K562 (cell line): ENCODE data around the gene PHF1. TPM values are rescaled to one million over a fixed set of nuclear protein-coding genes. Genes with fewer than 3 reads are reported as not detected.

ENCODE experiments used
- MAFF ChIP-seq: IDR thresholded peaks from 2 replicates; pipeline ENCODE4 v1.6.1; 2012; ENCODE audit warnings: low read length, improper control_type of control experiment
- NFXL1 ChIP-seq: fragments of 450-650 bp; formaldehyde crosslinking; IDR thresholded peaks from 2 replicates; pipeline ENCODE4 v1.4.0; 2021; ENCODE audit warnings: mild to moderate bottlenecking
- PHTF2 ChIP-seq: fragments of 250-450 bp; sonication (Bioruptor Pico); IDR thresholded peaks from 2 replicates; pipeline ENCODE4 v1.5.0; 2021; ENCODE audit warnings: mild to moderate bottlenecking
- RBBP5 ChIP-seq: fragments of 200-600 bp; sonication (generic); IDR thresholded peaks from 2 replicates; pipeline ENCODE4 v1.6.1; 2012; ENCODE audit warnings: borderline replicate concordance, mild to moderate bottlenecking, low read length, control low read depth, inconsistent platforms; ENCODE audit not compliant: insufficient read depth, poor library complexity, severe bottlenecking
- SPI1 ChIP-seq: IDR thresholded peaks from 2 replicates; pipeline ENCODE4 v1.6.1; 2011; ENCODE audit warnings: low read depth, low read length, control low read depth, borderline replicate concordance
- ZNF24 ChIP-seq: fragments of 450-650 bp; IDR thresholded peaks from 2 replicates; pipeline ENCODE4 v1.6.1; 2016
- polyA plus RNA-seq, 8 experiments: library from polyadenylated mRNA; depleted of rRNA in 4 of 8; stranded (reverse) in 5 of 8; unstranded in 3 of 8; fragments of >200 nt; fragmentation: Nextera tagmentation in 2 of 8; fragmentation: Illumina TruSeq in 1 of 8; extraction: Ambion mirVana in 2 of 8; extraction: Trizol in 1 of 8; gene quantifications; 2 replicates each; pipeline versions ENCODE4 v1.2.1 to v1.2.3, GENCODE V29; 2011 to 2014; ENCODE audit warnings: inconsistent platforms in 1 of 8, missing spikeins in 1 of 8
- total RNA-seq, 7 experiments: library from RNA; depleted of rRNA in 6 of 7; stranded (reverse); fragments of >200 nt in 6 of 7; fragmentation: Illumina TruSeq in 2 of 7; extraction: Trizol in 2 of 7; gene quantifications; 2 replicates each; pipeline versions ENCODE4 v1.2.1 to v1.2.3, GENCODE V29; 2011 to 2021; ENCODE audit warnings: low replicate concordance in 1 of 7
- TF ChIP-seq, protein P1 (sequence below), 2 experiments: fragments of 200-800 bp in 1 of 2; sonication (Bioruptor generic) in 1 of 2; sonication (generic) in 1 of 2; formaldehyde crosslinking in 1 of 2; IDR thresholded peaks in 1 of 2; conservative IDR thresholded peaks in 1 of 2; 2 replicates each; pipeline versions ENCODE4 v1.5.0 to v1.6.1; 2016 to 2020; ENCODE audit warnings: missing compliant biosample characterization in 1 of 2, missing genetic modification characterization in 1 of 2, missing genetic modification reagents in 1 of 2
- TF ChIP-seq, protein P2 (sequence below): fragments of 150-350 bp; IDR thresholded peaks from 2 replicates; pipeline ENCODE4 v1.6.1; 2014; ENCODE audit warnings: low read depth, mild to moderate bottlenecking, low read length, borderline replicate concordance
- TF ChIP-seq, protein P3 (sequence below), 2 experiments: fragments of 450-650 bp in 1 of 2; sonication (generic) in 1 of 2; formaldehyde crosslinking in 1 of 2; IDR thresholded peaks; 2 replicates each; pipeline versions ENCODE4 v1.7.1 to v1.9.0; 2016 to 2022; ENCODE audit warnings: inconsistent platforms in 1 of 2, mild to moderate bottlenecking in 1 of 2, missing genetic modification reagents in 1 of 2
- TF ChIP-seq, protein P4 (sequence below): fragments of 250-450 bp; sonication (Bioruptor Pico); IDR thresholded peaks from 2 replicates; pipeline ENCODE4 v1.5.0; 2021

The PHF1 gene
- total and polyA plus RNA-seq, 9 of the 15 experiments (the other 6 are each of a cell fraction or from before 2014, with no cell fraction given): 3.7 to 64.2 (median 33.7) TPM

- TF ChIP-seq, protein P1, sequence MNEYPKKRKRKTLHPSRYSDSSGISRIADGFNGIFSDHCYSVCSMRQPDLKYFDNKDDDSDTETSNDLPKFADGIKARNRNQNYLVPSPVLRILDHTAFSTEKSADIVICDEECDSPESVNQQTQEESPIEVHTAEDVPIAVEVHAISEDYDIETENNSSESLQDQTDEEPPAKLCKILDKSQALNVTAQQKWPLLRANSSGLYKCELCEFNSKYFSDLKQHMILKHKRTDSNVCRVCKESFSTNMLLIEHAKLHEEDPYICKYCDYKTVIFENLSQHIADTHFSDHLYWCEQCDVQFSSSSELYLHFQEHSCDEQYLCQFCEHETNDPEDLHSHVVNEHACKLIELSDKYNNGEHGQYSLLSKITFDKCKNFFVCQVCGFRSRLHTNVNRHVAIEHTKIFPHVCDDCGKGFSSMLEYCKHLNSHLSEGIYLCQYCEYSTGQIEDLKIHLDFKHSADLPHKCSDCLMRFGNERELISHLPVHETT (CRISPR knock-in tag; conservative IDR thresholded peaks at IDR 0.05 in 1 of 2, IDR thresholded peaks at IDR 0.05 in 1 of 2): no peak
- TF ChIP-seq ZNF24: no peak
- no peak for TF ChIP-seq NFXL1 (CRISPR knock-in tag)
- peak; percentile 68 for TF ChIP-seq RBBP5
- TF ChIP-seq, protein P2, sequence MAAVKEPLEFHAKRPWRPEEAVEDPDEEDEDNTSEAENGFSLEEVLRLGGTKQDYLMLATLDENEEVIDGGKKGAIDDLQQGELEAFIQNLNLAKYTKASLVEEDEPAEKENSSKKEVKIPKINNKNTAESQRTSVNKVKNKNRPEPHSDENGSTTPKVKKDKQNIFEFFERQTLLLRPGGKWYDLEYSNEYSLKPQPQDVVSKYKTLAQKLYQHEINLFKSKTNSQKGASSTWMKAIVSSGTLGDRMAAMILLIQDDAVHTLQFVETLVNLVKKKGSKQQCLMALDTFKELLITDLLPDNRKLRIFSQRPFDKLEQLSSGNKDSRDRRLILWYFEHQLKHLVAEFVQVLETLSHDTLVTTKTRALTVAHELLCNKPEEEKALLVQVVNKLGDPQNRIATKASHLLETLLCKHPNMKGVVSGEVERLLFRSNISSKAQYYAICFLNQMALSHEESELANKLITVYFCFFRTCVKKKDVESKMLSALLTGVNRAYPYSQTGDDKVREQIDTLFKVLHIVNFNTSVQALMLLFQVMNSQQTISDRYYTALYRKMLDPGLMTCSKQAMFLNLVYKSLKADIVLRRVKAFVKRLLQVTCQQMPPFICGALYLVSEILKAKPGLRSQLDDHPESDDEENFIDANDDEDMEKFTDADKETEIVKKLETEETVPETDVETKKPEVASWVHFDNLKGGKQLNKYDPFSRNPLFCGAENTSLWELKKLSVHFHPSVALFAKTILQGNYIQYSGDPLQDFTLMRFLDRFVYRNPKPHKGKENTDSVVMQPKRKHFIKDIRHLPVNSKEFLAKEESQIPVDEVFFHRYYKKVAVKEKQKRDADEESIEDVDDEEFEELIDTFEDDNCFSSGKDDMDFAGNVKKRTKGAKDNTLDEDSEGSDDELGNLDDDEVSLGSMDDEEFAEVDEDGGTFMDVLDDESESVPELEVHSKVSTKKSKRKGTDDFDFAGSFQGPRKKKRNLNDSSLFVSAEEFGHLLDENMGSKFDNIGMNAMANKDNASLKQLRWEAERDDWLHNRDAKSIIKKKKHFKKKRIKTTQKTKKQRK: no peak
- no peak for TF ChIP-seq MAFF
- no peak for TF ChIP-seq PHTF2 (CRISPR knock-in tag)
- TF ChIP-seq, protein P3, sequence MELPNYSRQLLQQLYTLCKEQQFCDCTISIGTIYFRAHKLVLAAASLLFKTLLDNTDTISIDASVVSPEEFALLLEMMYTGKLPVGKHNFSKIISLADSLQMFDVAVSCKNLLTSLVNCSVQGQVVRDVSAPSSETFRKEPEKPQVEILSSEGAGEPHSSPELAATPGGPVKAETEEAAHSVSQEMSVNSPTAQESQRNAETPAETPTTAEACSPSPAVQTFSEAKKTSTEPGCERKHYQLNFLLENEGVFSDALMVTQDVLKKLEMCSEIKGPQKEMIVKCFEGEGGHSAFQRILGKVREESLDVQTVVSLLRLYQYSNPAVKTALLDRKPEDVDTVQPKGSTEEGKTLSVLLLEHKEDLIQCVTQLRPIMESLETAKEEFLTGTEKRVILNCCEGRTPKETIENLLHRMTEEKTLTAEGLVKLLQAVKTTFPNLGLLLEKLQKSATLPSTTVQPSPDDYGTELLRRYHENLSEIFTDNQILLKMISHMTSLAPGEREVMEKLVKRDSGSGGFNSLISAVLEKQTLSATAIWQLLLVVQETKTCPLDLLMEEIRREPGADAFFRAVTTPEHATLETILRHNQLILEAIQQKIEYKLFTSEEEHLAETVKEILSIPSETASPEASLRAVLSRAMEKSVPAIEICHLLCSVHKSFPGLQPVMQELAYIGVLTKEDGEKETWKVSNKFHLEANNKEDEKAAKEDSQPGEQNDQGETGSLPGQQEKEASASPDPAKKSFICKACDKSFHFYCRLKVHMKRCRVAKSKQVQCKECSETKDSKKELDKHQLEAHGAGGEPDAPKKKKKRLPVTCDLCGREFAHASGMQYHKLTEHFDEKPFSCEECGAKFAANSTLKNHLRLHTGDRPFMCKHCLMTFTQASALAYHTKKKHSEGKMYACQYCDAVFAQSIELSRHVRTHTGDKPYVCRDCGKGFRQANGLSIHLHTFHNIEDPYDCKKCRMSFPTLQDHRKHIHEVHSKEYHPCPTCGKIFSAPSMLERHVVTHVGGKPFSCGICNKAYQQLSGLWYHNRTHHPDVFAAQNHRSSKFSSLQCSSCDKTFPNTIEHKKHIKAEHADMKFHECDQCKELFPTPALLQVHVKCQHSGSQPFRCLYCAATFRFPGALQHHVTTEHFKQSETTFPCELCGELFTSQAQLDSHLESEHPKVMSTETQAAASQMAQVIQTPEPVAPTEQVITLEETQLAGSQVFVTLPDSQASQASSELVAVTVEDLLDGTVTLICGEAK (IDR thresholded peaks at IDR 0.05): no peak
- TF ChIP-seq, protein P3 (CRISPR knock-in tag; IDR thresholded peaks at IDR 0.05): no peak; the same call in 1 of the 2 replicates
- TF ChIP-seq, protein P4, sequence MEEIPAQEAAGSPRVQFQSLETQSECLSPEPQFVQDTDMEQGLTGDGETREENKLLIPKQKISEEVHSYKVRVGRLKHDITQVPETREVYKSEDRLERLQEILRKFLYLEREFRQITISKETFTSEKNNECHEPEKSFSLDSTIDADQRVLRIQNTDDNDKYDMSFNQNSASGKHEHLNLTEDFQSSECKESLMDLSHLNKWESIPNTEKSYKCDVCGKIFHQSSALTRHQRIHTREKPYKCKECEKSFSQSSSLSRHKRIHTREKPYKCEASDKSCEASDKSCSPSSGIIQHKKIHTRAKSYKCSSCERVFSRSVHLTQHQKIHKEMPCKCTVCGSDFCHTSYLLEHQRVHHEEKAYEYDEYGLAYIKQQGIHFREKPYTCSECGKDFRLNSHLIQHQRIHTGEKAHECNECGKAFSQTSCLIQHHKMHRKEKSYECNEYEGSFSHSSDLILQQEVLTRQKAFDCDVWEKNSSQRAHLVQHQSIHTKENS (CRISPR knock-in tag): no peak
- TF ChIP-seq SPI1: no peak
These were observed 6.5 kb downstream of the PHF1 start (continued) for GRCh38 chr6:33417128-33417902.
